PC-3 (cell line): ENCODE measurements around the gene PNMA1. TPM values are rescaled to one million over a fixed set of nuclear protein-coding genes. Genes with fewer than 3 reads are reported as not detected.

ENCODE experiments used
- ATAC-seq: fragments of 200-7000 bp; cut with Tn5 transposase; 2 replicates; pipeline ENCODE4 v1.9.1; 2020; ENCODE audit warnings: mild to moderate bottlenecking, moderate library complexity
- BruUV-seq: library from RNA; stranded (reverse); fragments of 400-500 nt; replicated peaks from 2 replicates; lab custom pipeline; 2021; lab: Mats Ljungman, UMichigan
- CTCF ChIA-PET: fragments of 300-600 bp; sonication (Branson Sonifier 250); formaldehyde crosslinking; loops from one replicate; lab custom pipeline; 2022; ENCODE audit warnings: antibody characterized with exemption; lab: Charles Lee
- POLR2A ChIA-PET: fragments of 300-600 bp; sonication (Branson Sonifier 250); formaldehyde crosslinking; loops from one replicate; lab custom pipeline; 2022; ENCODE audit warnings: antibody characterized with exemption; ENCODE audit not compliant: unreplicated experiment; lab: Charles Lee
- DNase-seq: peaks from one replicate; pipeline ENCODE4 v3.0.0-alpha.2; 2015
- H2AFZ ChIP-seq: fragments of 300-600 bp; sonication (generic); 2 replicates; pipeline ENCODE4 v1.6.0; 2016; ENCODE audit warnings: antibody characterized with exemption, low read length
- H3F3A ChIP-seq: fragments of 300-600 bp; sonication (generic); one replicate; pipeline ENCODE4 v1.6.0; 2017; ENCODE audit warnings: antibody characterized with exemption, low read length, control low read depth, mild to moderate bottlenecking; ENCODE audit not compliant: unreplicated experiment
- H3K27ac ChIP-seq: fragments of 300-600 bp; sonication (generic); 2 replicates; pipeline ENCODE4 v1.5.1; 2016; ENCODE audit warnings: mild to moderate bottlenecking, low read length
- H3K27me3 ChIP-seq: fragments of 300-600 bp; sonication (generic); 2 replicates; pipeline ENCODE4 v1.6.1; 2016; ENCODE audit warnings: low read length, mixed read lengths
- H3K36me3 ChIP-seq: fragments of 300-600 bp; sonication (generic); 2 replicates; pipeline ENCODE4 v1.6.1; 2016; ENCODE audit warnings: low read depth, mixed run types, low read length, mixed read lengths
- H3K4me1 ChIP-seq: fragments of 300-600 bp; sonication (generic); 2 replicates; pipeline ENCODE4 v1.5.1; 2016; ENCODE audit warnings: low read length; ENCODE audit not compliant: insufficient read depth
- H3K4me2 ChIP-seq: fragments of 300-600 bp; sonication (generic); 2 replicates; pipeline ENCODE4 v1.6.0; 2016; ENCODE audit warnings: low read length
- H3K4me3 ChIP-seq: fragments of 300-600 bp; sonication (generic); 2 replicates; pipeline ENCODE4 v1.5.1; 2016; ENCODE audit warnings: mild to moderate bottlenecking, low read length, mixed read lengths
- H3K79me2 ChIP-seq: fragments of 300-600 bp; sonication (generic); 2 replicates; pipeline ENCODE4 v1.6.1; 2017; ENCODE audit warnings: low read length, mixed read lengths
- H3K9ac ChIP-seq: fragments of 300-600 bp; sonication (generic); 2 replicates; pipeline ENCODE4 v1.6.0; 2016; ENCODE audit warnings: mild to moderate bottlenecking, low read length
- H3K9me2 ChIP-seq: fragments of 300-600 bp; sonication (generic); replicated peaks from 2 replicates; pipeline ENCODE4 v1.6.1; 2016; ENCODE audit warnings: mixed run types, low read length, mixed read lengths
- H3K9me3 ChIP-seq: fragments of 300-600 bp; sonication (generic); 2 replicates; pipeline ENCODE4 v1.6.1; 2016; ENCODE audit warnings: low read length, mixed read lengths
- H4K20me1 ChIP-seq: fragments of 300-600 bp; sonication (generic); 2 replicates; pipeline ENCODE4 v1.6.1; 2016; ENCODE audit warnings: low read length, mixed read lengths
- EZH2 ChIP-seq: fragments of 300-600 bp; sonication (generic); IDR thresholded peaks from one replicate; pipeline ENCODE4 v1.6.1; 2017; ENCODE audit warnings: antibody characterized with exemption, mild to moderate bottlenecking, low read length; ENCODE audit not compliant: unreplicated experiment
- EZH2phosphoT487 ChIP-seq: fragments of 300-600 bp; sonication (generic); IDR thresholded peaks from 2 replicates; pipeline ENCODE4 v1.6.1; 2018; ENCODE audit warnings: mild to moderate bottlenecking, antibody characterized with exemption, low read length, borderline replicate concordance
- intact Hi-C: fragments of 100-400 bp; cut with micrococcal nuclease; formaldehyde crosslinking; loops from 2 replicates; pipeline ENCODE4 v1.9.0; 2023
- total RNA-seq: library from RNA; depleted of rRNA; stranded (reverse); fragments of >200 nt; gene quantifications from 2 replicates; pipeline ENCODE4 v1.2.3, GENCODE V29; 2014
- TF ChIP-seq, protein P1 (sequence below): fragments of 300-600 bp; sonication (generic); conservative IDR thresholded peaks from 2 replicates; pipeline ENCODE4 v1.5.1; 2017; ENCODE audit warnings: antibody characterized with exemption, low read depth, mild to moderate bottlenecking, low read length

The PNMA1 gene
- total RNA-seq, 1 experiment from 2014 or later, result 30.8 TPM

DNA sequence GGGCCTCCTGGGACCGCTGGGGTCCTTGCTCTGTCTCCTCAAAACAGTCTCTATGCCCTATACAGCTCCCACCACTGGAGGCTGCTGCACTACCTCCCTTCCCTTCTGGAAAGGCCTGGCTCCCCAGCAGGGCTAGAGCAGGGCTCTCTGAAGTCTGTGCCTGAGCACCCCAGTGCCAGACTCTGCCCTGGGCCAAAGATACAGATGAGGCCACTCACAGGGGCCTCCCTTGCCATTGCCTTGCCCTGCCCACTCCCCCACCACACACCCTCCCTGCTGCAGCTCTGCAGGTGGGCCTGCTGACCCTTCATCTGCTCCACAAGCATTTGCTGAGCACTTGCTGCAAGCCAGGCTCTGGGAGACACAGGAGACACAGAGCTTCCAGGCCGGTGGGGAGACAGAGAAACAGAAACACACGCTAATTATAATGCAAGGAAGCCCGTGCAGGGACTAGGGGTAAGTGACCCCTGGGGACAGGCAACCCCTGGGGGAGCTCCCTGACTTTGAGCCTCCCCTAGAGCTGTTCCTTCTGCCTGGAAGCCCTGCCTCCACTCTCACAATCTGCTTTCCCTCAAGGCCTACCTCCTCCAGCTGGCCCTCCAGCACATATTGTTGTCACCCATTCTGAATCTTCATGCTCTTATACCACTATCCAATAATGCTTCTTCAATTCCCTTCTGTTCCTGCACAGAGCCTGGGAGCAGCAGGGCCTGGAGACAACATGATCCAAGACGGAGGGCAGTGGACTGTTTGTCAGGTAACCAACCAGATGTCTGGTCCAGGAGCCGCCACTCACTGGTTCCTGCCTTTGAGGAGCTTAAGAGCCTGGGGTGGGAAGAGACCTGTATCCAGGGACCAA, 32.6 kb upstream of the PNMA1 start:
- Histone ChIP-seq H2AFZ (no peak overlapping the region), H3K79me2 (peaks cover 100% of the 10 kb centered on the region), H3K9ac (no peak overlapping the region), H4K20me1 (peaks cover 63% of the 10 kb centered on the region), H3K36me3 (no peaks in the 10 kb centered on the region; the same call in 1 of the 2 replicates), H3K9me3 (no peaks in the 10 kb centered on the region), H3F3A (peaks cover 4% of the 10 kb centered on the region), H3K27me3 (no peaks in the 10 kb centered on the region), H3K9me2 (no peaks in the 10 kb centered on the region), H3K4me3 (no peak overlapping the region), H3K4me2 (no peak overlapping the region), H3K4me1 (peaks cover 69% of the 10 kb centered on the region), H3K27ac (peak overlapping the region; percentile 76)
- TF ChIP-seq, protein P1, sequence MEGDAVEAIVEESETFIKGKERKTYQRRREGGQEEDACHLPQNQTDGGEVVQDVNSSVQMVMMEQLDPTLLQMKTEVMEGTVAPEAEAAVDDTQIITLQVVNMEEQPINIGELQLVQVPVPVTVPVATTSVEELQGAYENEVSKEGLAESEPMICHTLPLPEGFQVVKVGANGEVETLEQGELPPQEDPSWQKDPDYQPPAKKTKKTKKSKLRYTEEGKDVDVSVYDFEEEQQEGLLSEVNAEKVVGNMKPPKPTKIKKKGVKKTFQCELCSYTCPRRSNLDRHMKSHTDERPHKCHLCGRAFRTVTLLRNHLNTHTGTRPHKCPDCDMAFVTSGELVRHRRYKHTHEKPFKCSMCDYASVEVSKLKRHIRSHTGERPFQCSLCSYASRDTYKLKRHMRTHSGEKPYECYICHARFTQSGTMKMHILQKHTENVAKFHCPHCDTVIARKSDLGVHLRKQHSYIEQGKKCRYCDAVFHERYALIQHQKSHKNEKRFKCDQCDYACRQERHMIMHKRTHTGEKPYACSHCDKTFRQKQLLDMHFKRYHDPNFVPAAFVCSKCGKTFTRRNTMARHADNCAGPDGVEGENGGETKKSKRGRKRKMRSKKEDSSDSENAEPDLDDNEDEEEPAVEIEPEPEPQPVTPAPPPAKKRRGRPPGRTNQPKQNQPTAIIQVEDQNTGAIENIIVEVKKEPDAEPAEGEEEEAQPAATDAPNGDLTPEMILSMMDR, result 0 out of 2 replicates have a peak, but pooled peaks have one; percentile 11
- no peak for TF ChIP-seq EZH2
- no peak for TF ChIP-seq EZH2phosphoT487
- no peak for ATAC-seq
- DNase-seq, result no peak
- CTCF ChIA-PET, result interaction anchor here (1.0 kb wide), 1 partner anchor 12 kb away, joined by 4 read pairs; no protein-coding TSS in a partner anchor
- no TSS peak for BruUV-seq
- POLR2A ChIA-PET, result no interaction called here
- intact Hi-C loops, result no loop called here

DNA sequence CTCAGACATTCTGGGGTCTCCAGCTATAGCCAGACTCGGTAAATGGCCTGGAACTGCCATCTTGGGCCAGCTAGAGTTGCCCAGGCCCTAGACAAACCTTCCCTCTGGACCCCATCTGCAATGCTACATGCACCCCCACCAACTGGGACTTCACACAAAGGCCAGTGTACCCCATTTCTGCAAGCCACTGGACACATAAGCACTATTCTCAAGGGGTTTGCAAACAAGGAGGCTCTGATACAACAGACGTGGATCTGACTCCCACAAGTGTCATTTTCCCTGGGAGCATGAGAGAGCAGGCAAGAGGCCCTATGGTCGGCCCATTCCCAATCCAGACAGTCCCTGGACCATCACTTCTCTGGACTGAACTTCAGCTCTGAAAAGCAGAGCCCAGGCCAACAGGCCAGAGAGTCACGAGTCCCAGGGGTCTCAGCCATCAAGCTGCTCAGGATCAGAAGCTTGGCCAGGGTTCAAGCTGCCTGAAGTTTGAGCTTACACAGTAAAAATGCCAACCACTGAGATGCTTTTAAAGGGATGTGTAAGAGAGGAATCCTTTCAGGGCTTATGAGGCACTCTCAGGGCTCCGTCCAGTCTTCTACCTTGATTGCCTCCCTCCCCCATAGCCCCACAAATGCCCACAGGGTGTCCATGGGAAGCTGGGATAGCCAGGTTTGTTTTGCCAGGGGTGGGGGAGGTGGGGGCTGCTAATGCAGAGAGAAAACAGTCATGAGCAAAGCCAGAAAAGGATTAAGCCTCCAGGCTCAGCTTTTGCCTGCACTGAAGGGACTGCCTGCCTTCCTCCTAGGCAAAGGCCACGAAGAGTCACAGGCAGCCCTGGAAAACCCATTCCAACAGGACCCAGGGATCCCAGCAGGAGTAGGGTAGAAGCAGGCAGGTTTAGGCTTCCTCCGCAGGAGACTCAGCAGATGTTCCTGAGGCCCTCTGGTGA, 31.7 kb upstream of the PNMA1 start:
- CTCF ChIA-PET, result interaction anchor here (0.6 to 1.1 kb wide), 3 partner anchors 12 to 57 kb away, joined by 4 to 6 read pairs (median 4); no protein-coding TSS in a partner anchor
- H3K4me2 ChIP-seq, result peak overlapping the region; percentile 71

More for the DNA sequence above, 31.7 kb upstream of the PNMA1 start:
- Histone ChIP-seq H3F3A (peaks cover 4% of the 10 kb centered on the region), H2AFZ (no peak overlapping the region), H4K20me1 (peaks cover 56% of the 10 kb centered on the region), H3K9ac (no peak overlapping the region), H3K79me2 (peaks cover 97% of the 10 kb centered on the region), H3K27ac (peak overlapping the region; percentile 76), H3K36me3 (no peaks in the 10 kb centered on the region; the same call in 1 of the 2 replicates), H3K4me1 (peaks cover 72% of the 10 kb centered on the region), H3K9me2 (no peaks in the 10 kb centered on the region), H3K4me3 (no peak overlapping the region), H3K9me3 (no peaks in the 10 kb centered on the region), H3K27me3 (no peaks in the 10 kb centered on the region)
- no peak for ATAC-seq
- TF ChIP-seq EZH2phosphoT487 (no peak), EZH2 (no peak)
- TF ChIP-seq, protein P1, result no peak
- BruUV-seq, result no TSS peak
- no peak for DNase-seq
- POLR2A ChIA-PET, result interaction anchor here (0.5 kb wide), 1 partner anchor 14 kb away, joined by 3 read pairs; no protein-coding TSS in a partner anchor
- intact Hi-C loops, result no loop called here
